ENCODE measurements around the gene SIN3B.

The SIN3B gene

GRCh38 chr19:16889366-16889882 lies 60.2 kb downstream of the SIN3B start:
- DNase-seq (ENCODE audit: low spot score), result no peak

DNA sequence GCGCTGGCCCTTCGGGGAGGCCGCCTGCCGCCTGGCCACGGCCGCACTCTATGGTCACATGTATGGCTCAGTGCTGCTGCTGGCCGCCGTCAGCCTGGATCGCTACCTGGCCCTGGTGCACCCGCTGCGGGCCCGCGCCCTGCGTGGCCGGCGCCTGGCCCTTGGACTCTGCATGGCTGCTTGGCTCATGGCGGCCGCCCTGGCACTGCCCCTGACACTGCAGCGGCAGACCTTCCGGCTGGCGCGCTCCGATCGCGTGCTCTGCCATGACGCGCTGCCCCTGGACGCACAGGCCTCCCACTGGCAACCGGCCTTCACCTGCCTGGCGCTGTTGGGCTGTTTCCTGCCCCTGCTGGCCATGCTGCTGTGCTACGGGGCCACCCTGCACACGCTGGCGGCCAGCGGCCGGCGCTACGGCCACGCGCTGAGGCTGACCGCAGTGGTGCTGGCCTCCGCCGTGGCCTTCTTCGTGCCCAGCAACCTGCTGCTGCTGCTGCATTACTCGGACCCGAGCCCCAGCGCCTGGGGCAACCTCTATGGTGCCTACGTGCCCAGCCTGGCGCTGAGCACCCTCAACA lies 60.8 kb downstream of the SIN3B start:
- DNase-seq (ENCODE audit: low spot score), result no peak

DNA sequence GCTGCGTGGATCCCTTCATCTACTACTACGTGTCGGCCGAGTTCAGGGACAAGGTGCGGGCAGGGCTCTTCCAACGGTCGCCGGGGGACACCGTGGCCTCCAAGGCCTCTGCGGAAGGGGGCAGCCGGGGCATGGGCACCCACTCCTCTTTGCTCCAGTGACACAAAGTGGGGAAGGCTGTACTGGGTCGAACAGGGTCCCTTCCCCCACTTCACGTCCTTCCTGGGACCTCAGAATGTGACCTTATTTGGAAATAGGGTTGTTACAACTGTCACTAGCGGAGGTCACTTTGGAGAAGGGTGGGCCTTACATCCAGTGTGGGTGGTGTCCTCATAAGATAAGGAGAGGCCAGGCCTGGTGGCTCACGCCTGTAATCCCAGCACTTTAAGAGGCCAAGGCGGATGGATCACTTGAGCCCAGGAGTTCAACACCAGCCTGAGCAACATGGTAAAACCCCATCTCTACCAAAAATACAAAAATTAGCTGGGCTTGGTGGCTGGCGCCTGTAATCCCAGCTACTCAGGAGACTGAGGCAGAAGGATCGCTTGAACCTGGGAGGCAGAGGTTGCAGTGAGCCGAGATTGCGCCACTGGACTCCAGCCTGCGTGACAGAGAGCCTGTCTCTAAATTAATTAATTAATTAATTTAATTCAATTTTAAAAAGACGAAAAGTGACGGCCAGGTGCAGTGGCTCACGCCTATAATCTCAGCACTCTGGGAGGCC lies 61.4 kb downstream of the SIN3B start:
- no peak for DNase-seq (ENCODE audit: low spot score)

GRCh38 chr19:16891696-16892382 lies 62.6 kb downstream of the SIN3B start:
- no peak for DNase-seq (ENCODE audit: low spot score)

DNA sequence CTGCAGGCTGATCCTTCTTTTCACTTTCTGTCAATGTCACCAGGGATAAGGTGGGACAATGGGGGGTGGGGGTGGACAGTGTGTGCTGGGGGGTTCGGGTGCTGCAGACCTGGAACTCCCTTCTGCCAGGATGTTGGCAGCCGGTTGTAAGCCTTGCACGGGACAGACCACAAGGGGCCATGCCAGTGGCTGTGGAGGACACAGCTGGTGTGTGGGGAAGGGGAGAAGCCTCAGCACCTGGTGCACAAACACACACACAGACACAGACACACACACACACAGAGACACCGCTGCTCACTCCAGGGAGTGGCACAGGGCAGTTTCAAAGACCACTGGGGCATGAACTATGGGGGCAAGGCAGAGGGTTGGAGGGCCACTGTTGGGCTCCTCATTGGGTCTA lies 63.2 kb downstream of the SIN3B start:
- no peak for DNase-seq (ENCODE audit: low spot score)

DNA sequence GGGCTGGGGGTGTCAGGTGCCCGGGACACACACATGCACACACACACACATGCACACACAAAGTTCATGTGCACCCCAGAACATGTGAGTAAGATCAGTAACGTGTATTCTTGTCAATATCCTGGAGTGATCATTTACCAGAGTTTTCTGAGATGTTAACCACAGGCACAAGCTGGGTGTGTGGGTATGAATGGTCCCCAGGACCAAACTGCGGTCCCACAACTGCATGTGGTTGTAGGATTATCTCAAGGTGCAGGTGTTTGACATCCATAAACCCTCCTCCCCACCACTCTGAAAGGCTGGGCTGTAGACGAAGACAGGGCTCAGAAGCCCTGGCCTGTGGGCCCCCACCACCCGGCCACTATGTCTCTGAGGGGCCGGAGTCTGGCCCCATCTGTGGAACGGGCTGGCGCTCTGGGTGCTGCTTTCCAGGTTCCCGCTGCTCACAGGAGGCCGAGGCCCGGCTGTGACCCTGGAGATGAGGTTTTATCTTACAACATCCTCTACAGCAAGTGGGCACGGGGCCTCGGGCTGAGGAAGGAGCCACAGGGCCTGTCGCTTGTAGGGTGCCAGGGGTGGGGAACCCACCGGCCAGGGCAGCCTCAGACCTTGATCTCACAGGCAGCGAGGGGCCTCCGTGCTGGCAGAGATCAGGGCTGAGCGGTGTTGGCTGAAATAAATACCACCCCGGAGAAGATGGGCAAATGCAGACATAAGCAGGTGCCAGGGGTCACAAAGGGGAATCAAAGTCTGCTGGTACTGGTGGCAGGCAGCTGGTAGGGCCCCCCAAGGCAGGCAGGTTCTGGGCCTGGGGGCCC lies 63.9 kb downstream of the SIN3B start:
- no peak for DNase-seq (ENCODE audit: low spot score)

- DNase-seq (ENCODE audit: low spot score), result no peak
Observed at GRCh38 chr19:16893686-16893989, 64.4 kb downstream of the SIN3B start.

GRCh38 chr19:16894080-16894479 lies 64.9 kb downstream of the SIN3B start:
- no peak for DNase-seq (ENCODE audit: low spot score)

DNA sequence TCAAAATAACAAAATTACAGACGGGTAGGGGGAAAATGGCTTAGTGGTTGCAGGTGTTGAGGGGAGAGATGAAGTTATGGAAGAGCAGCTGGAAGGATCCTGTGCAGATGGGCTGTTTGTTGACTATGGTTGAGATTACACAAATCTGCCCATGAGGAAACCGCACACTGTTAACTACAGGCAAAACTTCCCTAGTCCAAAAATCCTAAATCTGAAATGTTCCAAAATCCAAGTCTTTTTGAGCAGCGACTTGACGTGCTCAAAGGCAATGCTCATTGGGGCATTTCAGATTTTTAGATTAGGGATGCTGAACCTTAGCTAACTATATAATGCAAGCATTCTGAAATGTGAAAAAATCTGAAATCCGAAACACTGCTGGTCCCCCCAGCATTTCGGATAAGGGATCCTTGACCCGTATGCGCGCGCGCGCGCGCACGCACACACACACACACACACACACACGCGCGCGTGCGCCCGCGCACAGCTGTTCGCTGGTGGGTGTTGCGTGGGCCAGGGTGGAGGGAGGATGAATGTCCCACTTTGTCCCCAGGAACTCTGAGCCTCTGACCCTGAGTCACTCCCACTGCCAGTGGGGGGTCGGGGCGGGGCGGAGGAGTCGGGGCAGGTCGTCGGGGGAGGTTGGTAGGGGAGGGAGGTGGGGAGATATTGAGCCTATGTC lies 66.4 kb downstream of the SIN3B start:
- DNase-seq (ENCODE audit: low spot score), result no peak

GRCh38 chr19:16896146-16897028 lies 67.2 kb downstream of the SIN3B start:
- no peak for DNase-seq (ENCODE audit: low spot score)

- peak; percentile 57 for DNase-seq (ENCODE audit: low spot score)
Observed at GRCh38 chr19:16897029-16897855, 68.0 kb downstream of the SIN3B start.

- no peak for DNase-seq (ENCODE audit: low spot score)
Observed at GRCh38 chr19:16897856-16898161, 68.6 kb downstream of the SIN3B start.

DNA sequence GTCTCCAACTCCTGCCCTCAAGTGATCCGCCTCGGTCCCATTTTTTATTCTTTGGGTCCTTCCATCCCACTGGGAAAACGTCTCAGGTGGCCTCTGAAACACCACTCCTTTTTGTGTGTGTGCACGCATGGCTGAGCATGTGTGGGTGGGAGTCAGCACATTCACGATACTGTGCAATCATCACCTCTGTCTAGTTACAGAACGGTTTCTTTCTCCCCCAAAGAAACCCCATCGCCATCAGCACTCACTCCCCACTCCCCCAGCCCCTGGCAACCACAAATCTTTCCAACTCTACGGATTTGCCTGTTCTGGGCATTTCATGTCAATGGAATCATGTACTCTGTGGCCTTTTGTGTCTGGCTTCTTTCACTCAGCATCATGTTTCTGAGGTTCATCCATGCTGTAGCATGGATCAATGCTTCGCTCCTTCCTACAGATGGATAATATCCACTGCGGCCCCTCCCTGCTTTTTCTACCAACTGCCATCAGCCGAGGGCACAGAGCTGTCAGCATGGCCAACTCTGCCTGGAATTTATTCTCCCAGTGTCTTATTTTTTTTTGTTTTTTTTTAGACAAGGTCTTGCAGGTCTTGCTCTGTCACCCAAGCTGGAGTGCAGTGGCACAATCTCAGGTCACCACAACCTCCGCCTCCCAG lies 69.3 kb downstream of the SIN3B start:
- DNase-seq (ENCODE audit: low spot score), result no peak

DNA sequence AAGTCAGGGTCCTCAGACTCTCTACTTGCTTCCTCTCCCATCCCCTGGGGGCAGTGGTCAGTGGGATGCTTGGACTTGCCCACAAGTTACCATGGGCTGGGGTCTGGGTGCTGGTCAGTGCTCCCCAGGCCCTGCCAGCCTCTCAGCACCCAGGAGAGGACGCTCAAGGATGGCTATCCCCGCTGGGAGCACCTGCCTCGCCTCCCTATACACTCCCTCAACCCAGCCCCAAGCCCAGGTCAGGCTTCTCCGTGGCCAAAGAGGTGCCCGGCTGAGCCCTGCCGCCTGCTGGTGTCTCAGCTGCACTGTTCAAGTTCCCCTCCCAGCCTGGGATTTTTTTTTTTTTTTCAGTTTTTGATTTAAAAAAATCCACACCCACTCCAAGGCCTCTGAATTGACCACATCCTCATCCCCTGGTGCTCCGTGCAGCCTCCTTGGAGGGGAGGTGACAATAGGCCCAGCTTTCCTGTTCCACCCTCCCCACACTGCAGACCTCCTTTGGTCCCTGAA lies 70.4 kb downstream of the SIN3B start:
- DNase-seq (ENCODE audit: low spot score), result no peak

DNA sequence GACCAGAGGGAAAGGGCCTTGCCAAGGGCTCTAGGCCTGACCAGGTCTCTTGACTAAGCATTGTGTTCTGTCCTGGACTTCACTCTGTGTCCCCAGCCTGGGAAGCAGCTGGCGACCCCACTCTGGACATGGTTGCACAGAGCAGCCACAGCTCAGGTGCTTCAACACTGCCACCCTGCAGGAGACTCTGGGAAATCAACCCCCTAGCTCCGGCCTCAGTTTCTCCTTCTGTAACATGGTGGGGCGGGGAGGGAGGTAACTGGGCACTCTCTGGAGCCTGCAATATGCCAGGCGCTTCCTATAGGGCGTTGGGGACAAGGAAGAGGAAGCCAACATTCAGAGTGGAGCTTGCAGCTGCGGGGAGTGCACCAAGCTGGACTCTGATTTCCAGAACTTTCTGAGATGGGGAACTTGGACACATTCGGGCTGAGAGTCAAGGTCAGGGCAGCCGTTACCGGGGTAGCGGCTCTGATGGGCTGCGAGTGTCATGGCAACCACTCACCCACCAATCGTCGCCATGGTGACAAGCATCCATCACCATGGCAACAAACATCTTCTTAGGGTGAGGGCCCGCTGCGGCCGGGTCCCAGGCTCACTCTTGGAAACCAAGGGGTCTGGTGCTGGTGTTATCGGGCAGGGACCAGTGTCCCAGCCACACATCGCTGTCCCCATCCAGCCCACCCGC lies 72.4 kb downstream of the SIN3B start:
- DNase-seq (ENCODE audit: low spot score), result no peak

GRCh38 chr19:16902545-16902944 lies 73.3 kb downstream of the SIN3B start:
- no peak for DNase-seq (ENCODE audit: low spot score)

DNA sequence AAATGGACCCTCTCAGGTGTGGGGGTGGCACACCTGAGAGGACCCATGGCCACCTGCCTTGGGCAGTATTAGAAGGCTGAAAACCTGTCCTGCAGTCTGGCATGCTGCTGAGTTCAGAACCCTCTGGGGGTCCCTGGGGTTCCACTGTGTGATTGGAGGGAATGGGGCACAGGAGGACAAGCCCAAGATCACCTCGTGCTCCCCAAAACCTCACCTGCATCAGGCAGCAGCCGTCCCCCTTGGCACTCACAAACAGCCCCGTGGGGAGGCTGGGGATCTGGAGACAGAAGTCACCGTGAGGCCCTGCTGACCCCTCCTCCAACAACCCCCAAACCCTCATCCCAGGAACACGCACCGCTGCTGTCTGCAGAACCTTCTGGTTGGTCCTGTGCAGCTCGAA lies 74.1 kb downstream of the SIN3B start:
- DNase-seq (ENCODE audit: low spot score), result no peak

DNA sequence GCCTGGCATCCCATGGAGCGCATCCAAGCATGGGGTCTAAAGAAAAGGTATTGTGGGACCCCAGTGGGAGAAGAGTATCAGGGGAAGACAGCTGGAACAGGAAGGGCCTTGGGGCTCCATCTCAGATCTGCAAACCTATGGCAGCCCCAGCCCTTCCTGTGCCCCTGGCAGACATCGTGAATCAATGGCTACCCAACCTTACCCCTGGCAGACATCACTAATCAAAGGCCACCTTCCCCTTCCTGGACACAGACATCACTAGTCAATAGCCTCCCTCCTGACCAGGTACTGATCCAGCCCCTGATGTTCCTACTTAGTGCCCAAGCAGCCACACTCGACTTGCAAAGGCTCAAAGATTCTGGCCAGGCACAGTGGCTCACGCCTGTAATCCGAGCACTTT lies 75.4 kb downstream of the SIN3B start:
- DNase-seq (ENCODE audit: low spot score), result no peak

- no peak for DNase-seq (ENCODE audit: low spot score)
Observed at GRCh38 chr19:16908759-16909158, 79.6 kb downstream of the SIN3B start.
